Esophagus muscularis mucosa (tissue), 4 donors: ENCODE measurements around the gene PTPN7.

Experiments
- EP300 ChIP-seq: sonication (generic); formaldehyde crosslinking; IDR thresholded peaks from one replicate; pipeline ENCODE4 v1.6.1; 2017; ENCODE audit warnings: antibody characterized with exemption
- POLR2A ChIP-seq: fragments of 450-650 bp; IDR thresholded peaks from one replicate; pipeline ENCODE4 v1.6.1; 2017; ENCODE audit warnings: antibody characterized with exemption, moderate library complexity, mild to moderate bottlenecking, low read depth
- TF ChIP-seq, protein P1 (sequence below), 3 experiments: fragments of 200-600 bp in 2 of 3; fragments of 450-650 bp in 1 of 3; sonication (generic) in 2 of 3; IDR thresholded peaks; one replicate each; pipeline ENCODE4 v1.5.1; 2017 to 2019; ENCODE audit warnings: antibody characterized with exemption in 3 of 3, mild to moderate bottlenecking in 2 of 3, moderate library complexity in 1 of 3

DNA sequence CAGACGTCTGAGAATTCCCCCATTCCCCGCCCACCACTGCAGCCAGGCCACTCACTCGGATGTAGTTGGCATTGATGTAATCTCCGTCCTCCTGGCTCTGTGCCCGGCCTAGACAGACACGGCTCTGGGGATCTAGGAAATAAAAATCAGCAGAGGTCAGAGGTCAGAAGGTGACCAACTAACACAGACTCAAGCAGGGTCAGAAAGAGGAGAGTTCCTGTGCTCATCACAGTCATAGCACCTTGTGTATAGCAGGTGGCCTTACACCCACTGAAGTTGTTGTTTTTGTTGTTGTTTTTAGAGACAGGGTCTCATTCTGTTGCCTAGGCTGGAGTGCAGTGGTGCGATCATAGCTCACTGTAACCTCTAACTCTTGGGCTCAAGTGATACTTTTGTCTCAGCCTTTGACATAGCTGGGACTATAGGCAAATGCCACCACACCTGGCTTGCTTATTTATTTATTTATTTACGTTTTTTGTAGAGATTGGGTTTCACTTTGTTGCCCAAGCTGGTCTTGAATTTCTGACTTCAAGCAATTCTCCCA is 4.9 kb downstream of the PTPN7 start:
- TF ChIP-seq POLR2A (no peak), EP300 (no peak)
- TF ChIP-seq, protein P1, sequence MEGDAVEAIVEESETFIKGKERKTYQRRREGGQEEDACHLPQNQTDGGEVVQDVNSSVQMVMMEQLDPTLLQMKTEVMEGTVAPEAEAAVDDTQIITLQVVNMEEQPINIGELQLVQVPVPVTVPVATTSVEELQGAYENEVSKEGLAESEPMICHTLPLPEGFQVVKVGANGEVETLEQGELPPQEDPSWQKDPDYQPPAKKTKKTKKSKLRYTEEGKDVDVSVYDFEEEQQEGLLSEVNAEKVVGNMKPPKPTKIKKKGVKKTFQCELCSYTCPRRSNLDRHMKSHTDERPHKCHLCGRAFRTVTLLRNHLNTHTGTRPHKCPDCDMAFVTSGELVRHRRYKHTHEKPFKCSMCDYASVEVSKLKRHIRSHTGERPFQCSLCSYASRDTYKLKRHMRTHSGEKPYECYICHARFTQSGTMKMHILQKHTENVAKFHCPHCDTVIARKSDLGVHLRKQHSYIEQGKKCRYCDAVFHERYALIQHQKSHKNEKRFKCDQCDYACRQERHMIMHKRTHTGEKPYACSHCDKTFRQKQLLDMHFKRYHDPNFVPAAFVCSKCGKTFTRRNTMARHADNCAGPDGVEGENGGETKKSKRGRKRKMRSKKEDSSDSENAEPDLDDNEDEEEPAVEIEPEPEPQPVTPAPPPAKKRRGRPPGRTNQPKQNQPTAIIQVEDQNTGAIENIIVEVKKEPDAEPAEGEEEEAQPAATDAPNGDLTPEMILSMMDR (IDR thresholded peaks at IDR 0.05) = no peak
